HG03095 (cell line): ENCODE data around the gene CCDC7.

Source experiments
- ATAC-seq: cut with Tn5 transposase; IDR thresholded peaks from one replicate; pipeline ENCODE4 v1.9.1; 2021; ENCODE audit warnings: moderate library complexity; ENCODE audit not compliant: unreplicated experiment

CCDC7 gene

GRCh38 chr10:32923134-32923533, 477.2 kb downstream of the CCDC7 start:
- no peak for ATAC-seq

GRCh38 chr10:32923849-32924248, 477.9 kb downstream of the CCDC7 start:
- ATAC-seq: no peak
